Right cardiac atrium (tissue), 5 donors: ENCODE results near the gene DNAJB2. TPM values are rescaled to one million over a fixed set of nuclear protein-coding genes. Genes with fewer than 3 reads are reported as not detected.

Experiments used
- ATAC-seq, 2 donors: fragments of 200-7000 bp; cut with Tn5 transposase; one replicate each; pipeline versions ENCODE4 v1.8.0 to v1.9.1; 2020; ENCODE audit warnings: moderate library complexity in 2 of 2, mild to moderate bottlenecking in 1 of 2
- DNase-seq, 3 donors: peaks; one replicate each; pipeline ENCODE4 v3.0.0-alpha.2; 2020
- H3K27ac ChIP-seq: one replicate; pipeline ENCODE4 v1.5.1; 2013; ENCODE audit warnings: mild to moderate bottlenecking, low read length, control low read depth, moderate library complexity
- H3K27me3 ChIP-seq: one replicate; pipeline ENCODE4 v1.6.1; 2013; ENCODE audit not compliant: control insufficient read depth, insufficient read depth
- H3K4me1 ChIP-seq: one replicate; pipeline ENCODE4 v1.6.1; 2013; ENCODE audit warnings: low read length; ENCODE audit not compliant: control insufficient read depth, insufficient read depth
- H3K4me3 ChIP-seq: one replicate; pipeline ENCODE4 v1.5.1; 2013; ENCODE audit warnings: low read length, control low read depth
- H3K9me3 ChIP-seq: one replicate; pipeline ENCODE4 v1.6.1; 2013; ENCODE audit warnings: low read length; ENCODE audit not compliant: control insufficient read depth
- WGBS: extraction: QIAGEN DNeasy Blood & Tissue Kit; methylation state at CpG from one replicate; pipeline ENCODE4 v1.1.7; 2013; 5-methylcytosine and 5-hydroxymethylcytosine counted together
- intact Hi-C, 4 donors: fragments of 100-400 bp; cut with DNase I; formaldehyde crosslinking; loops; one replicate each; pipeline versions ENCODE4 v1.11.0 to v1.14.0; 2022 to 2023
- polyA plus RNA-seq: library from polyadenylated mRNA; stranded (reverse); fragments of 200-250 nt; gene quantifications from one replicate; pipeline ENCODE4 v1.2.3, GENCODE V29; 2013
- total RNA-seq, 4 donors: library from RNA; stranded (reverse); fragmentation: NEBNext Ultra II Directional; extraction: Animal tissue kit (Norgen Biotek cat#: 25700); gene quantifications; one replicate each; pipeline ENCODE4 v1.2.1, GENCODE V29; 2021
- donor health status: healthy with polysubstance abuse.
- donor health status: DM: no; HTN: yes; CAD: no.
- donor health status: DM: no; HTN: no; CAD: no.
- donor health status: DM: no; HTN: yes; CAD: no; lungs with severe emphysema.
- donor health status: DM: yes; HTN: yes; CAD: no.

DNAJB2 gene
- total and polyA plus RNA-seq, 5 donors: 43.9 to 78.7 (median 64.7) TPM

DNA sequence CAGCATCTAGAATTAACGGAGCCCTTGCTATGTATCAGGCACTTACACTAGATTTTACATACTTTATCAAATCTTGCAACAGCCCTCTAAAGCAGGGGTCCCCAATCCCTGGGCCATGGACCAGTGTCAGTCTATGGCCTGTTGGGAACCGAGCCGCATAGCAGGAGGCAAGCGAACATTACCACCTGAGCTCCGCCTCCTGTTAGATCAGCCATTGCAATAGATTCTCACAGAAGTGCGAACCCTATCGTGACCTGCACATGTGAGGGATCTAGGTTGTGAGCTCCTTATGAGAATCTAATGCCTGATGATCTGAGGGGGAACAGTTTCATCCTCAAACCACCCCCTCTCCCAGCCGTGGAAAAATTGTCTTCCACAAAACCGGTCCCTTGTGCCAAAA lies 13.4 kb downstream of the DNAJB2 start:
- H3K27me3 ChIP-seq: no peaks in the 10 kb centered on the region
- WGBS: 90% methylated on average over 9 of the region's 9 CpGs
- intact Hi-C loops: loop anchor here in 3 of 4 donors (5.0 to 10.0 kb wide), 3 partner anchors 48 to 128 kb away; partner anchors contain the start of genes GLB1L (in 1 of the 3), NHEJ1 (in 1 of the 3) and STK16 (in 1 of the 3)

DNA sequence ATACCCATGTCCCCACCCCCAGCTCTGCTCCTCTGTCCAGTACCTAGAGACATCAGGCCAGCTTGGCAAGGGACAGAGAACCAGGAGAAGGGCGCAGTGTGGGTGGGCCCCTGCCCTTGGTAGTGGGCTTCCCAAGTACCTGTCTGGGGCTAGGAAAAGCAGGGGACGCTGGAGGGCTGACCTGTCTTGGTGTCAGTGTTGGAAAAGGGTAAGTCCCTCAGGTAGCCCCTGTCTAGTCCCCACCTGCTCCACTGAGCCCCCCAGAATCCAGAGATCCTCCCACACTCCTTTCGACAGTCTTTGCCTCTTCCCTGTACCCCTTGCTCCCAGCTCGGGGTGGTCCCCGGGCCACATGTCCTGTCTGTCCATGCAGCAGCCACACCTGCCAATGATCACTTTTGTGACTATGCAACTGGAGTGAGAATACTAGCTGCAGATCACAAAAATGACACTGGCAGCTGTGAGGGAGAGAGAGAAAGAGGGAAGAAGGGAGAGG lies 14.6 kb downstream of the DNAJB2 start:
- peak in 2 of 3 donors; percentile 11 to 39 for DNase-seq

More for the DNA sequence above, 13.4 kb downstream of the DNAJB2 start:
- DNase-seq: peak in 1 of 3 donors; percentile 1
- Histone ChIP-seq H3K4me3 (no peak overlapping the region), H3K4me1 (no peaks in the 10 kb centered on the region), H3K27ac (no peak overlapping the region), H3K9me3 (no peaks in the 10 kb centered on the region)
- no peak for ATAC-seq

GRCh38 chr2:219294356-219295351 lies 15.5 kb downstream of the DNAJB2 start:
- H3K4me1 ChIP-seq: peaks cover 2% of the 10 kb centered on the region
- WGBS: 5% methylated on average over 67 of the region's 67 CpGs
- ATAC-seq (peak; percentile 89 to 90), DNase-seq (peak; percentile 86 to 95 (median 95))
- H3K27me3 ChIP-seq: no peaks in the 10 kb centered on the region
- intact Hi-C loops: loop anchor here (2.0 to 10.0 kb wide), 5 partner anchors 50 to 134 kb away; partner anchors contain the start of genes NHEJ1 (in 3 of the 4), GLB1L (in 1 of the 4) and STK16 (in 1 of the 4)
- peak overlapping the region; percentile 63 for H3K4me3 ChIP-seq
- peak overlapping the region; percentile 26 for H3K27ac ChIP-seq
- H3K9me3 ChIP-seq: no peaks in the 10 kb centered on the region

More for the DNA sequence above, 14.6 kb downstream of the DNAJB2 start:
- Histone ChIP-seq H3K27me3 (no peaks in the 10 kb centered on the region), H3K4me1 (peaks cover under 1% of the 10 kb centered on the region), H3K27ac (no peak overlapping the region), H3K9me3 (no peaks in the 10 kb centered on the region), H3K4me3 (no peak overlapping the region)
- intact Hi-C loops: loop anchor here in 3 of 4 donors (2.0 to 10.0 kb wide), 4 partner anchors 49 to 133 kb away; partner anchors contain the start of genes NHEJ1 (in 2 of the 3), GLB1L (in 1 of the 3) and STK16 (in 1 of the 3)
- 85% methylated on average over 5 of the region's 5 CpGs for WGBS
- ATAC-seq: no peak

DNA sequence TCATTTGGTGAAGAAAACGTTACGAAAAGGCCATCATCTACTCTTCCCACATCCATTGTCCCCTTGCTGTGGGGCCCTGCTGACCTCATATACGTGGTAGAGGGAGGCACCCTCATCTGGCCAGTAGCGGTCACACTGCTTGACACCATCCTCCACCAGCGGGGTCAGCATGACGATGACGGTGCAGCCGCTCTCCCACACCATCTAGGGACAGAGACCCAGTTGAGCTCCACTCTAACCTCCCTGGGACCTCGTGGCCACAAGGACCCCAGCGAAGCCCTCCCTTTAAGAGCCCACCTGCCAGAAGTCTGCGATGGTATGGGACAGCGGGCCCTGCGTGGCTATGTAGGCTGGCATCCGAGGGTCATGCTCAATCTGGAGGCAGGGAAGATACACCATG lies 17.0 kb downstream of the DNAJB2 start:
- H3K27ac ChIP-seq: no peak overlapping the region
- H3K4me3 ChIP-seq: no peak overlapping the region
- peaks cover 2% of the 10 kb centered on the region for H3K4me1 ChIP-seq
- ATAC-seq (no peak), DNase-seq (no peak)
- H3K9me3 ChIP-seq: no peaks in the 10 kb centered on the region
- intact Hi-C loops: loop anchor here in 3 of 4 donors (5.0 to 10.0 kb wide), 3 partner anchors 51 to 134 kb away; partner anchors contain the start of genes NHEJ1 (in 2 of the 3), GLB1L (in 1 of the 3) and STK16 (in 1 of the 3)
- WGBS: 83% methylated on average over 14 of the region's 14 CpGs
- no peaks in the 10 kb centered on the region for H3K27me3 ChIP-seq

DNA sequence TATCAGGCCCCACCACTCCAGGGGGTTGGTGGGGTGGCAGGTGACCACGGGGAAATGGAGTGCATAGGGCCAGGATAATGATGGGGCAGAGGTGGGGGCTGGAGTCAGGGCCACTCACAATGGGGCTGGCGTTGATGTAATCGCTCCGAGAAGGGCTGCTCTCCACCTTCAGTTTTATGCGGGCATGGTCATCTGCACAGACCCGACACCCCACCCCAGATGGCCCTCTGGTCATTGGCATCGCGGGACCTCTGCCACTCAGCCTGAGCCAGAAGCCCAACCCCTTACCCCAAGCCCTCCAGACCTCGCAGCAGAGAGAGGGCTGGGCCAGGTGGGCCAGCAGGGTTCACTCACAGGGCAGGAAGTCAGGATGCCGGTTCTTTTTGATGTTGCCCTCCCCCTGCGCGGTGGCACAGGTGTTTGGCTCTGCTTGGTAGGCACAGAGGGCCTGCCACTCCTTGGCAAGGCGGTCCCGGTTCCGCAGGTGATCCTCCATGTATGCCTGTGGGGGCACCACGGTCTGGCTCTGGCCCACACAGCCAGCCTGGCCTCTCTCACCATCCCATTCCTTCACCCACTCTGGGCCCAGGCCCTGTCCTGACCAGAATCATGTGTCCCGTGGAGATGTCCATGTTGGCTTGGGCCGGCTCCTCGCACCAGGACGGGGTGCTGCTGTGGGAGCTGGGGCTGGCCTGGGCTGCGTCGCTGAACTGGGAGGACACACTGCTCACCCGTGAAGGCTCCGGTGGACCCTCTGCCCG lies 17.6 kb downstream of the DNAJB2 start:
- 86% methylated on average over 25 of the region's 25 CpGs for WGBS
- intact Hi-C loops: loop anchor here in 3 of 4 donors (5.0 to 10.0 kb wide), 3 partner anchors 52 to 135 kb away; partner anchors contain the start of genes NHEJ1 (in 2 of the 3), GLB1L (in 1 of the 3) and STK16 (in 1 of the 3)
- Histone ChIP-seq H3K27ac (no peak overlapping the region), H3K4me3 (no peak overlapping the region), H3K4me1 (peaks cover 2% of the 10 kb centered on the region), H3K27me3 (no peaks in the 10 kb centered on the region), H3K9me3 (no peaks in the 10 kb centered on the region)
- DNase-seq (peak in 1 of 3 donors; percentile 56), ATAC-seq (no peak)

DNA sequence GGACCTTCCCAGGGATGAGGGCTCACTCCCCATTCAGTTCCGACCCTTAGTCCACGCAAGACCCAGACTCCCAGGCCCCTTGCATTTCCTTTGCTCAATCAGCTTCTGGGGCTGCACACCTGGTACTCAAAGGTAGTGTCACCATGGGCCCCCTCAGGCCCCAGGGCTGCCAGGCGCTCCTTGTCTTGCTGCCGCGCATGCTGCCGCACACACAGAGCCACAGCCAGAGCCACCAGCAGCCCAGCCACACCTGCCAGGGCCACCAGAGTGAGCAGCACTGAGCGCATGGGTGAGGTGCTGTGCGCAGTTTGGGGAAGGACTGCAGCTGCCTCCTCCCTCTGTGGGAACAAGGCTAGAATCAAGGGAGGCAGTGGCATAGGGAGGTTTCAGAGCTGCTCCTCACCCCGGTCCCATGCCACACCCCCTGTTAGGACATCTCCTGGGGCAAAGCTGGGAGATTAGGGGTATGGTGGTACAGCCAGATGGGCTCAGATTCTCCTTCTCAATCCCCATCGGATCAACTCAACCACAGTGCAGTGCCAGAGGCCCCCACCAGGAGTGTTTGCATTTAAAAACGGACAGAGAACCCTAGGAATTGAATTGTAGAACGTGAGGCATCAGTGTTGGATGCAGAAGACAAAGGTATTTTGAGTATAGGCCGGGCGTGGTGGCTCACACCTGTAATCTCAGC lies 18.7 kb downstream of the DNAJB2 start:
- Histone ChIP-seq H3K4me1 (peaks cover 2% of the 10 kb centered on the region), H3K27me3 (no peaks in the 10 kb centered on the region), H3K9me3 (no peaks in the 10 kb centered on the region), H3K27ac (no peak overlapping the region), H3K4me3 (no peak overlapping the region)
- WGBS: 80% methylated on average over 14 of the region's 14 CpGs
- ATAC-seq: no peak
- no peak for DNase-seq
- intact Hi-C loops: loop anchor here in 3 of 4 donors (5.0 to 10.0 kb wide), 3 partner anchors 53 to 136 kb away; partner anchors contain the start of genes NHEJ1 (in 2 of the 3), GLB1L (in 1 of the 3) and STK16 (in 1 of the 3)

GRCh38 chr2:219298759-219299371 lies 19.7 kb downstream of the DNAJB2 start:
- no peak overlapping the region for H3K4me3 ChIP-seq
- intact Hi-C loops: loop anchor here in 3 of 4 donors (5.0 to 10.0 kb wide), 3 partner anchors 54 to 137 kb away; partner anchors contain the start of genes NHEJ1 (in 2 of the 3), GLB1L (in 1 of the 3) and STK16 (in 1 of the 3)
- no peaks in the 10 kb centered on the region for H3K27me3 ChIP-seq
- no peaks in the 10 kb centered on the region for H3K9me3 ChIP-seq
- no peak overlapping the region for H3K27ac ChIP-seq
- 22% methylated on average over 15 of the region's 15 CpGs for WGBS
- ATAC-seq: peak; percentile 64 to 72
- peaks cover 2% of the 10 kb centered on the region for H3K4me1 ChIP-seq
- DNase-seq: peak; percentile 85 to 95 (median 95)

- no peak overlapping the region for H3K4me3 ChIP-seq
- H3K27ac ChIP-seq: no peak overlapping the region
- no peak for ATAC-seq
- H3K9me3 ChIP-seq: no peaks in the 10 kb centered on the region
- 79% methylated on average over 6 of the region's 6 CpGs for WGBS
- no peaks in the 10 kb centered on the region for H3K27me3 ChIP-seq
- DNase-seq: no peak
- H3K4me1 ChIP-seq: peaks cover 2% of the 10 kb centered on the region
- intact Hi-C loops: loop anchor here in 3 of 4 donors (5.0 to 10.0 kb wide), 3 partner anchors 55 to 137 kb away; partner anchors contain the start of genes NHEJ1 (in 2 of the 3), GLB1L (in 1 of the 3) and STK16 (in 1 of the 3)
Measured at GRCh38 chr2:219299372-219299760, 20.2 kb downstream of the DNAJB2 start.

DNA sequence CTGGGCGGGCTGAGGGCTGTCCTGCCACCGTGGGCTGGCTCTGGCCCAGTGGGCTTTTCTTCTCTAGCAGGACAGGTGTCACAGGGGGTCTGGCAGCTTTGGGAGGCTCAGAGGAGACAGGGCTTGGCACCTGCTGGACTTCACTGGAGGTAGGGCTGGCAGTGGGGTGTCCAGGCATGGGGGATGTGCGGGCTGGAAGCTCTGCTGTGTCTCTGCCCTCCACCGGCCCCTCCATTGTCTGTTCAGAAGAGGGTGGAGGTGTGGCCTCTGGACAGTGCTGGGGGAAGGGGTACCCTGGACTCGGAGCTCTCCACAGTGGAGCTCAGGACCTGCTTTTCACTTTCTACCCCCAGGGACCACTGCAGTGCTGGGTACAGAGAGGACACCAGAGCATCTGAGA lies 20.9 kb downstream of the DNAJB2 start:
- Histone ChIP-seq H3K27me3 (no peaks in the 10 kb centered on the region), H3K4me3 (no peak overlapping the region), H3K4me1 (peaks cover 2% of the 10 kb centered on the region), H3K27ac (no peak overlapping the region), H3K9me3 (no peaks in the 10 kb centered on the region)
- intact Hi-C loops: no loop called here
- DNase-seq (no peak), ATAC-seq (no peak)
- 63% methylated on average over 5 of the region's 5 CpGs for WGBS
